OCI-M1 (cell line): ENCODE data around the gene RAB44.
A peak's percentile ranks its signal among the peaks of the same experiment; 100 is the strongest.

ENCODE experiments used
- DNase-seq: peaks from one replicate; lab custom pipeline; 2025; lab: John Stamatoyannopoulos, UW

Gene RAB44

GRCh38 chr6:36774331-36774730 lies 76.7 kb downstream of the RAB44 start:
- DNase-seq, result no peak

- DNase-seq, result no peak
Measured at GRCh38 chr6:36776167-36776566, 78.5 kb downstream of the RAB44 start.

GRCh38 chr6:36777801-36778200 lies 80.2 kb downstream of the RAB44 start:
- DNase-seq, result peak; percentile 55

GRCh38 chr6:36779227-36779626 lies 81.6 kb downstream of the RAB44 start:
- DNase-seq, result no peak

GRCh38 chr6:36780442-36781177 lies 83.0 kb downstream of the RAB44 start:
- peak; percentile 40 for DNase-seq

- DNase-seq, result no peak
Measured at GRCh38 chr6:36781669-36782068, 84.0 kb downstream of the RAB44 start.
